Neural progenitor cell (in vitro differentiated cells): ENCODE measurements around the gene LINC01488. TPM values are rescaled to one million over a fixed set of nuclear protein-coding genes. Genes with fewer than 3 reads are reported as not detected.

Experiments used
- DNase-seq: peaks from one replicate; pipeline ENCODE4 v3.0.0-alpha.2; 2016; ENCODE audit warnings: low spot score
- H2AFZ ChIP-seq: fragments of 200-600 bp; sonication (generic); replicated peaks from 2 replicates; pipeline ENCODE4 v1.6.1; 2016; ENCODE audit warnings: antibody characterized with exemption
- H3F3A ChIP-seq: fragments of 200-600 bp; sonication (generic); 2 replicates; pipeline ENCODE4 v1.6.1; 2016; ENCODE audit warnings: antibody characterized with exemption, low read depth
- H3K27ac ChIP-seq: fragments of 200-600 bp; sonication (generic); 2 replicates; pipeline ENCODE4 v1.5.1; 2016; ENCODE audit warnings: mild to moderate bottlenecking
- H3K27me3 ChIP-seq: fragments of 200-600 bp; sonication (generic); 2 replicates; pipeline ENCODE4 v1.6.1; 2016; ENCODE audit warnings: mild to moderate bottlenecking, moderate library complexity
- H3K36me3 ChIP-seq: fragments of 200-600 bp; sonication (generic); 2 replicates; pipeline ENCODE4 v1.5.1; 2016
- H3K4me1 ChIP-seq: fragments of 200-600 bp; sonication (generic); 2 replicates; pipeline ENCODE4 v1.6.1; 2016; ENCODE audit warnings: mixed run types
- H3K4me2 ChIP-seq: fragments of 200-600 bp; sonication (generic); 2 replicates; pipeline ENCODE4 v1.6.1; 2016
- H3K4me3 ChIP-seq: fragments of 200-600 bp; sonication (generic); 2 replicates; pipeline ENCODE4 v1.5.1; 2016
- H3K79me2 ChIP-seq: fragments of 200-600 bp; sonication (generic); 2 replicates; pipeline ENCODE4 v1.6.1; 2016; ENCODE audit warnings: low read depth
- H3K9ac ChIP-seq: fragments of 200-600 bp; sonication (generic); 2 replicates; pipeline ENCODE4 v1.6.1; 2016
- H3K9me3 ChIP-seq: fragments of 200-600 bp; sonication (generic); 2 replicates; pipeline ENCODE4 v1.5.1; 2016; ENCODE audit warnings: low read depth
- H4K20me1 ChIP-seq: fragments of 200-600 bp; sonication (generic); 2 replicates; pipeline ENCODE4 v1.6.1; 2016; ENCODE audit warnings: low read depth
- H3K27ac Mint-ChIP-seq: 3 replicates; pipeline ENCODE4 v1.8.0; 2021; ENCODE audit warnings: mixed read lengths
- H3K27me3 Mint-ChIP-seq: 2 replicates; pipeline ENCODE4 v1.8.0; 2022; ENCODE audit warnings: low read depth, mild to moderate bottlenecking, inconsistent platforms, moderate library complexity, mixed read lengths; ENCODE audit not compliant: insufficient read depth
- H3K36me3 Mint-ChIP-seq: 3 replicates; pipeline ENCODE4 v1.8.0; 2021; ENCODE audit warnings: mixed read lengths
- H3K4me1 Mint-ChIP-seq: 3 replicates; pipeline ENCODE4 v1.8.0; 2021; ENCODE audit warnings: mixed read lengths
- H3K4me3 Mint-ChIP-seq: 3 replicates; pipeline ENCODE4 v1.8.0; 2021; ENCODE audit warnings: mild to moderate bottlenecking, moderate library complexity, mixed read lengths
- H3K9me3 Mint-ChIP-seq: 3 replicates; pipeline ENCODE4 v1.8.0; 2020; ENCODE audit warnings: mixed read lengths
- EZH2 ChIP-seq: fragments of 200-600 bp; sonication (generic); IDR thresholded peaks from 2 replicates; pipeline ENCODE4 v1.6.1; 2017; ENCODE audit warnings: antibody characterized with exemption, mild to moderate bottlenecking, moderate library complexity
- EZH2phosphoT487 ChIP-seq: fragments of 200-600 bp; sonication (generic); IDR thresholded peaks from 2 replicates; pipeline ENCODE4 v1.6.1; 2017; ENCODE audit warnings: antibody characterized with exemption
- total RNA-seq: library from RNA; depleted of rRNA; stranded (reverse); fragments of >200 nt; gene quantifications from 2 replicates; pipeline ENCODE4 v1.2.3, GENCODE V29; 2015; ENCODE audit warnings: low replicate concordance
- TF ChIP-seq, protein P1 (sequence below): fragments of 200-600 bp; sonication (generic); IDR thresholded peaks from 2 replicates; pipeline ENCODE4 v1.5.1; 2017; ENCODE audit warnings: antibody characterized with exemption, mild to moderate bottlenecking

The LINC01488 gene
- total RNA-seq, 1 donor from 2014 or later, result 0.09 TPM

DNA sequence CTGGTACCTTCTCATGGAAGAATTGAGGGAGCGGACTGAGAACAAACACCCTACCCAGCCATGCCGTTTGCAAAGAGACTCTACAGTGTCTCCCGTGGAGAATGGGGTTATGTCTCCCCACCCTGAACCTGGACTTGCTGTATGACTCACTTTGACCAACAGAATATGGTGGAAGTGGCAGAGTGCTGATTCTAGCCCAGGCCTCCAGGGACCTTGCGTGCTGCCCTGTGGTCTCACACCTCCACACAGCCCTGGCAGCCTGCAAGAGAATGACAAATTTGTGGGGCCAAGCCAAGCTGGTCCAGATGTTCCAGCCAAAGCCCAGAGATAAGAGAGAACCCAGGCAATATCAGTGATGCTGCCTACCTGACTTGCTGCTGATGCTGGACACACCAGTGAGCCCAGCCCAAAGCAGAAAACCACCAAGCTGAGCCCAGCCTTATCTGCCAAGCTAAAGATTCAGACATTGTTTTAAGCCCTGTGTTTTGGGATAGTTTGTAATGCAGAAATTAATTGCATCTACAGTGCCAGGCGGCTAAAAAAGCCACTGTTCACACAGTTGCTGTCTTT is 8.1 kb upstream of the LINC01488 start:
- Histone ChIP-seq H3K27me3 (no peaks in the 10 kb centered on the region), H3K79me2 (no peaks in the 10 kb centered on the region), H3F3A (peaks cover 17% of the 10 kb centered on the region), H3K27ac (no peak overlapping the region), H3K36me3 (no peaks in the 10 kb centered on the region), H2AFZ (no peak overlapping the region), H3K4me3 (no peak overlapping the region), H3K4me2 (no peak overlapping the region), H3K4me1 (peaks cover 30% of the 10 kb centered on the region), H4K20me1 (no peaks in the 10 kb centered on the region), H3K9me3 (no peaks in the 10 kb centered on the region), H3K9ac (no peak overlapping the region)
- Mint-ChIP-seq H3K4me3 (no peak overlapping the region), H3K9me3 (peaks cover 3% of the 10 kb centered on the region), H3K36me3 (no peaks in the 10 kb centered on the region), H3K4me1 (peaks cover 36% of the 10 kb centered on the region), H3K27ac (no peak overlapping the region), H3K27me3 (peaks cover 3% of the 10 kb centered on the region)
- TF ChIP-seq EZH2phosphoT487 (no peak), EZH2 (no peak)
- TF ChIP-seq, protein P1, sequence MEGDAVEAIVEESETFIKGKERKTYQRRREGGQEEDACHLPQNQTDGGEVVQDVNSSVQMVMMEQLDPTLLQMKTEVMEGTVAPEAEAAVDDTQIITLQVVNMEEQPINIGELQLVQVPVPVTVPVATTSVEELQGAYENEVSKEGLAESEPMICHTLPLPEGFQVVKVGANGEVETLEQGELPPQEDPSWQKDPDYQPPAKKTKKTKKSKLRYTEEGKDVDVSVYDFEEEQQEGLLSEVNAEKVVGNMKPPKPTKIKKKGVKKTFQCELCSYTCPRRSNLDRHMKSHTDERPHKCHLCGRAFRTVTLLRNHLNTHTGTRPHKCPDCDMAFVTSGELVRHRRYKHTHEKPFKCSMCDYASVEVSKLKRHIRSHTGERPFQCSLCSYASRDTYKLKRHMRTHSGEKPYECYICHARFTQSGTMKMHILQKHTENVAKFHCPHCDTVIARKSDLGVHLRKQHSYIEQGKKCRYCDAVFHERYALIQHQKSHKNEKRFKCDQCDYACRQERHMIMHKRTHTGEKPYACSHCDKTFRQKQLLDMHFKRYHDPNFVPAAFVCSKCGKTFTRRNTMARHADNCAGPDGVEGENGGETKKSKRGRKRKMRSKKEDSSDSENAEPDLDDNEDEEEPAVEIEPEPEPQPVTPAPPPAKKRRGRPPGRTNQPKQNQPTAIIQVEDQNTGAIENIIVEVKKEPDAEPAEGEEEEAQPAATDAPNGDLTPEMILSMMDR, result no peak
- no peak for DNase-seq

DNA sequence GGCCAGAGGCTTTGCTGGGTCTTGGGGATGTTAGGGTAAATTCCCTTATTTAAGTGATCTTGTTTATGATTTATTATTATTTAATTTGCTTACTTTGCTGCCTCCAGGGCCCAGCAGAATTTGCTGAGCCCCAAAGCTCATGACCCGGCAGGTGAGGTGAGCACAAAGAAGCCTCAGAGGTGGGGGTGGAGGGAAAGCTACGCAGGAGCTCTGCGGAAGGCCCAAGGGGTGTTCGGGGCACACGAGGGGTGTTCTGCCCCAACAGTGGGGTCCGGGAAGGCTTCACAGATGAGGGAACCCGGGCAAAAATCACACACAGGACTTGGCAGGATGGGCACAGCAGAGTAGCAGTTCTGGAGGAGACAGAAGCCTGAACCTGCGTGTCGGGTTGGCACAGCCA is 6.7 kb upstream of the LINC01488 start:
- H3K27me3 ChIP-seq, result no peaks in the 10 kb centered on the region
- Mint-ChIP-seq H3K27me3 (peaks cover 3% of the 10 kb centered on the region), H3K27ac (peak overlapping the region; percentile 63), H3K36me3 (no peaks in the 10 kb centered on the region), H3K9me3 (peaks cover 3% of the 10 kb centered on the region), H3K4me1 (peaks cover 29% of the 10 kb centered on the region), H3K4me3 (no peak overlapping the region)
- no peak overlapping the region for H3K9ac ChIP-seq
- no peak overlapping the region for H3K4me3 ChIP-seq
- no peak overlapping the region for H3K4me2 ChIP-seq
- H3F3A ChIP-seq, result peaks cover 17% of the 10 kb centered on the region
- no peaks in the 10 kb centered on the region for H3K79me2 ChIP-seq
- no peak overlapping the region for H3K27ac ChIP-seq
- no peaks in the 10 kb centered on the region for H4K20me1 ChIP-seq
- TF ChIP-seq EZH2phosphoT487 (no peak), EZH2 (no peak)
- TF ChIP-seq, protein P1, result no peak
- H3K4me1 ChIP-seq, result peaks cover 30% of the 10 kb centered on the region
- no peak overlapping the region for H2AFZ ChIP-seq
- DNase-seq, result no peak
- H3K9me3 ChIP-seq, result no peaks in the 10 kb centered on the region
- no peaks in the 10 kb centered on the region for H3K36me3 ChIP-seq

DNA sequence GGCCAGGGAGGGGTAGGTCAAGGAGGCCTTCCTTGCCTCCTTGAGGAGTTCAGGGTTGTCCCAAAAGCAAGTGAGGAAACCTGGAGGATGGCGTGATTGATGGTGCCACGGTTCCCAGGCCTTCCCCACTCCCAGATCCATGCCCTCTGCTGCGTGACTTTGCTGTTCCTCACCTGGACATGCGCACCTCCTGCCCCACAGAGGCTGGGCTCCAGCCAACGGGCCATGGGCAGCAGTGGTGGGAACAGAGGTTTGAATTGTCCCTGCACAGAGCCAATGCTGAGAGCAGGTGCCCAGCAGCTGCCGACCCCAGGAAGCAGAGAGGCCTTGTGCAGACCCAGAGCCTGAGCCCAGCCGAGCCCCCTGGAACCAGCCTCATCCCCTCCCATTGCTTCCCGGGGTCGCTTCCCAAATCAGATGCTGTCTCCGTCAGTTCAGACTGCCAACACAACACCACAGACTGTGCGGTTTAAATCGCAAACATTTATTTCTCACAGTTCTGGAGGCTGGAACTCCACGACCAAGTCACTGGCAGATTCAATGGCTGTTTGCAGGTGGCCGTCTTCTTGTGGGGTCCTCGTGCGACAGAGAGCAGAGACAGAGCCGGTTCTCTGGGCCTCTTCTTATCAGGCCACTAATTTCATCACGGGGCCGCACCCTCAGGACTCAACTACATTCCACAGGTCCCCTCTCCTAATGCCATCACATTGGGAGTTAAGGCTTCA is 6.2 kb upstream of the LINC01488 start:
- H3K9me3 Mint-ChIP-seq, result peaks cover 3% of the 10 kb centered on the region
- Histone ChIP-seq H4K20me1 (no peaks in the 10 kb centered on the region), H3K9ac (no peak overlapping the region), H3K79me2 (no peaks in the 10 kb centered on the region), H3K36me3 (no peaks in the 10 kb centered on the region), H2AFZ (no peak overlapping the region), H3K27ac (no peak overlapping the region), H3K9me3 (no peaks in the 10 kb centered on the region), H3K4me1 (peaks cover 28% of the 10 kb centered on the region), H3K4me3 (no peak overlapping the region), H3K27me3 (no peaks in the 10 kb centered on the region), H3K4me2 (no peak overlapping the region), H3F3A (peaks cover 17% of the 10 kb centered on the region)
- H3K27me3 Mint-ChIP-seq, result peaks cover 3% of the 10 kb centered on the region
- H3K36me3 Mint-ChIP-seq, result no peaks in the 10 kb centered on the region
- H3K27ac Mint-ChIP-seq, result peak overlapping the region; percentile 74
- no peak for TF ChIP-seq EZH2
- TF ChIP-seq, protein P1, result no peak
- no peak for TF ChIP-seq EZH2phosphoT487
- no peak for DNase-seq
- H3K4me3 Mint-ChIP-seq, result no peak overlapping the region
- peaks cover 24% of the 10 kb centered on the region for H3K4me1 Mint-ChIP-seq
